A204.1 (cell line): ENCODE data around the gene TGFB1.

Source experiments
- FAIRE-seq: peaks from 2 replicates; lab custom pipeline; 2012; peaks lifted over from hg19 to GRCh38; lab: Jason Lieb, UNC

Gene TGFB1

GRCh38 chr19:41321204-41321599 is 32.5 kb downstream of the TGFB1 start:
- FAIRE-seq: no peak

DNA sequence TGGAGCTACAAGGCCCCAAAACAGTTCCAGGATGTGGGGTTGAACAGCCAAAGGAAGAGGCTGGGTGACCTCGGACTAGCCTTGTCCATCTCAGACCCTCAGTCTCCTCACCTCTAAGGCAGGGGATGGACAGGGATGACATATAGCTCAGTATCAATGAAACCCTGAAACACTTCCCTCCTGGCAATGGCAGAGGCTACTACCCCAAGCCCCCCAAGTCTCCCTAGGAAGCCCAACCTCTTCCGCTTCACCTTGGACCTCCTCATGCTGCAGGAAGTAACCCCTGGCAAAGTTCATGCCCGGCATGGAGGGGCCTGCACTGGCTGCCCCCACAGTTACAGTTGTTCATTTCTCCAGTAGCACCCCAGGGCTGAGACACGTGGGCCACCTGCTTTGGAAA is 33.2 kb downstream of the TGFB1 start:
- no peak for FAIRE-seq

GRCh38 chr19:41320185-41320518 is 33.6 kb downstream of the TGFB1 start:
- FAIRE-seq: no peak

- no peak for FAIRE-seq
Measured at GRCh38 chr19:41319500-41320184, 34.1 kb downstream of the TGFB1 start.

- FAIRE-seq: no peak
Measured at GRCh38 chr19:41318696-41319499, 34.8 kb downstream of the TGFB1 start.

GRCh38 chr19:41316306-41316920 is 37.3 kb downstream of the TGFB1 start:
- FAIRE-seq: no peak

DNA sequence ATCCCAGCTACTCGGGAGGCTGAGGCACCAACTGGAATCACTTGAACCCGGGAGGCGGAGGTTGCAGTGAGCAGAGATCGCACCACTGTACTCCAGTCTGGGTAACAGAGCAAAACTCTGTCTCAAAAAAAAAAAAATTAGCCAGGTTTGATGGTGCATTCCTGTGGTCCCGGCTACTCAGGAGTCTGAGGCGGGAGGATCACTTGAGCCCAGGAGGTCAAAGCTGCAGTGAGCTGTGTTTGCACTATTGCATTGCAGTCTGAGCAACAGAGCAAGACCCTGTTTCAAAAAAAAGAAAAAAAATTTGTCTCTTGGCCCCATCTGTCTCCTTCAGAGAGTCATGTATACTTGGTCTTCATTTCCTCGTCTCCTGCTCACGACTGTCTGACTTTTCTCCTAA is 42.1 kb downstream of the TGFB1 start:
- FAIRE-seq: no peak

DNA sequence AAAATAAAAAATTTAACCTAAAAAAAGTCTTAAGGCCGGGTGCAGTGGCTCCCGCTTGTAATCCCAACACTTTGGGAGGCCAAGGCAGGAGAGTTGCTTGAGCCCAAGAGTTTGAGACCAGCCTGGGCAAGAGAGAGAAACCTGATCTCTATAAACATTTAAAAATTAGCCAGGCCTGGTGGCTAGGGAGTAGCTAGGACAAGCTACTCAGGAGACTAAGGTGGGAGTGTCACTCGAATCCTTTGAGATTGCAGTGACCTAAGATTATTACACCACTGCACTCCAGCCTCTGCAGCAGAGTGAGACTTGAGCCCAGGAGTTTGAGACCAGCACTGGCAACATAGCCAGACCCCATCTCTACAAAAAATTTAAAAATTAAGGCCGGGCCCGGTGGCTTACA is 42.6 kb downstream of the TGFB1 start:
- FAIRE-seq: no peak

DNA sequence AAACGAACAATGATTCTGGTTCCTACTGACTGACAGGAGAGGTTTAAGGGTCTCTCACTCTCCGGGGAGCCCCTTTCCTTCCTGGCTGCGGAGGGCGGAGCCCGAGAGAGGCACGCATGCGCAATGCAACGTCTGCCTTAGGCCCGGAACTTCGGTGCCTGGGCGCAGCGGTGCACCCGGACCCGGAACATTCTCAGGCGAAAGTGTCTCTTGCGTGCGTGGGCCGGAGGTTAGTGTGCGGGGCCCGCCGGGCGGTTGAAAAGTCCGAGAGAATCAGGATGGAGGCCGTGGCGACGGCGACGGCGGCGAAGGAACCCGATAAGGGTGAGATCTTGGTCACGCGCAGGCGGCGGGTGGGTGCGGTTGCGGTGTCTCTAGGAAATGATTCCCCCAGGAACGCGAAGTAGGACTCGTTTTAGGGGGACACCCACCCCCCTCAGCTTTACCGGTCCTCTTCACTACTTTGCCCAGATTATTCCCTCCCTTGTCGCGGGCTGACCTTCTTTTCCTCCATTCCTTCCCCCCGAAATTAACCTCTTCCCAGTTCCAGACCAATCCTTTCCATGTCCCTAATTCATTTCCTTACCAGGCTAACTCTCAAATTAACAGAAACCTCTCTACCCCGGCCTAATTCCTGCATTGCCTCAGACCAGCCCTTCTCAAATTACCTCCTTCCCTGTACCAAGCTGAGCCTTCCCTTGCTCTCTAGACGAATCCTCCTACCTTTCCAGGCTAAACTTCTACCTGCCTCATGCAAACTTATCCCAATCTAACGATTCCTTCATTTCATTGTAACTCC is 43.5 kb downstream of the TGFB1 start, which contains the start of gene CCDC97:
Gene CCDC97, plus strand, starts transcription at position 140 of the 799 bp plus-strand sequence. Its CDS starts 139 bp downstream, at position 279.
- no peak for FAIRE-seq

DNA sequence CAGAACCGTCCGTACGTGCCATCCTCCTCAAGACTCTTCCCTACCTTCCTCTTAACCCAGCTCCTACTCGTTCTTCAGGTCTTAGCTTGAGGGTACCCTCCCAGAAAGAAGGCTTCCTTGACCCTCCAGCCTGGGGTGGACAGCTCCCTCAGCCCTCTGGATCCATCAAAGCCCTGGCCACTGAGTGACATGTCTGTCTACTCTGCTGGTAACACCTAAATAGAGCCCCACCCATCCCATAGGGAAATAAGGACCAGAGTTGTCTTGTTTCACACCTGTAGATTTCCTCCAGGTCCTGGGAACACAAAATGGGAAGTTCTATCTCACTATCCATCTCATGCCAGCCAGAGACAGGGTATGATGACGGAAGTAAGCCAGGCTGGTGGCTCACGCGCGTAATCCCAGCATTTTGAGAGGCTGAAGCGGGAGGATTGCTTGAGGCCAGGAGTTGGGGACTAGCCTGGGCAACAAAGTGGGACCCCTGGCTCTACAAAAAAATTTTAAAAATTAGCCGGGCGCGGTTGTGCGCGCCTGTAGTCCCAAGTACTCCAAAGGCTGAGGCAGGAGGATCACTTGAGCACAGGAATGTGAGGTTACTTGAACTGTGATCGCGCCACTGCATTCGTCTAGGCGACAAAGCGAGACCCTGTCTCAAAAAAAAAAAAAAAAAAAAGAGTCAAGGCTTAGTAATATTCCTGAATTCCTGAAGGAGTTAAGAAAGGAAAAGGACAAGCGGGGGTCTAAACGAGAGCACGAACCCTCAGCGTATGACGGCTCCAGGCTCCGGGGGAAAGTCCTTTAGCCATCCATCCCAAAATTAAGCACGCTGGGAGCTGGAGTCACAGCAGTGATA is 44.3 kb downstream of the TGFB1 start:
- no peak for FAIRE-seq

DNA sequence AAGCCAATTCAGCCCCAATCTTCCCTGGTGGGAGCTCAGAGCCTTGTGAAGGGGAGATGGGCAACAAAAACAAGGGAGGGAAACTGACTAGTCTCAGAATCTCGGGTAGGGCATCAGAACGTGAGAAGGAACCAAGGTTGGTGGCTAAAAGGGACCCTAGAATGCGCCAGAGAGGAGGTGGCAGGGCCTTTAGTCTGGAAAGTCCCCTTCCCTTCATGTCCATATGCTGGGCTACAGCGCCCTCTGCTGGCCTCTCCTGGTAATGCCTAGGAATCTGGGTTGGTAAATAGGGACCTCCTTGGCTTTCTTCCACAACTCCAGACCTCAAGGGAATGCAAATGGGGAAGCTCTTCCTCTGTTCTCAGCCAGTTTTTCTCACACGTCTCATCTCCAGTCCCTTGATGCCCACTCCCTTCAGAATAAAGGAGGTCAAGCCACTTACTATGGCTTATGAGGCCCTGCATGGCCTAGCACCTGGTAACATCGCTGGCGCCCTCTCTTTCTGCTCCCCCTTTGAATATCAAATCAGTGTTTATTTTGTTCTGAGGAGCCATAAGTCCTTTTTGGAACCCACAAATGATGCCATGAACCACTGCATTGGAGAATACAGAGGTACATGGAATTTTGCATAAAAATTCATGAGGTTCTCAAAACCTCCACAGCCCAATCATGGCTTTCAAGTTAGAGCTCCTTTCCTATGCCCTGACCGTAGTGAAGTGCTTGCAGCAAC is 45.1 kb downstream of the TGFB1 start:
- FAIRE-seq: peak; percentile 6

DNA sequence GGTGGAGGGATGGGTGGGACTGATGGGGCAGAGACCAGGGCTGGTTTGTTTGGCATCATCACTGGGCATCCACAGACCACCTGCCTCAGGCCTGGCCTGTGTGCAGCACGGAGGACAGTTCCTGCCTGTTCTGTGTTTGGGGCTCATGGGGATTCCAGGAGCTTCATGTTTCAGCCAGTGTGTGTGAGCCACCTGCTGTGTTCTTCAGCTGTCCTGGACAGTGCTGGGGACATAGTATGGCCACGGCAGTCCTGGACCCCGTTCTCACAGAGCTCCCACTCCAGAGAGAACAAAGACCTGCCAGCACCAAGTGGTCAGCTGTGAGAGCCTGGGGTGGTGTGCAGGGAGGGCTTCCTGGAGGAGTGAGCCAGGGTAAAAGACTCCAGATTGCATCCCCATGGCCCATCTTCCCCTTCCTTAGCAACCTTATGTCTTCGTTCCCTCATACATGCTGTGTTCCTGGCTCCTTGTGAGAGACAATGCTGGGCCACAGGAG is 45.7 kb downstream of the TGFB1 start:
- FAIRE-seq: no peak

- FAIRE-seq: no peak
Measured at GRCh38 chr19:41307090-41307875, 46.4 kb downstream of the TGFB1 start.

- FAIRE-seq: no peak
Measured at GRCh38 chr19:41305927-41306793, 47.6 kb downstream of the TGFB1 start.

- no peak for FAIRE-seq
Measured at GRCh38 chr19:41304706-41305483, 48.8 kb downstream of the TGFB1 start.

GRCh38 chr19:41303954-41304353 is 49.8 kb downstream of the TGFB1 start:
- FAIRE-seq: no peak

- no peak for FAIRE-seq
Measured at GRCh38 chr19:41302624-41303351, 50.9 kb downstream of the TGFB1 start.
